ENCODE data around the gene PARVB.

Gene PARVB

DNA sequence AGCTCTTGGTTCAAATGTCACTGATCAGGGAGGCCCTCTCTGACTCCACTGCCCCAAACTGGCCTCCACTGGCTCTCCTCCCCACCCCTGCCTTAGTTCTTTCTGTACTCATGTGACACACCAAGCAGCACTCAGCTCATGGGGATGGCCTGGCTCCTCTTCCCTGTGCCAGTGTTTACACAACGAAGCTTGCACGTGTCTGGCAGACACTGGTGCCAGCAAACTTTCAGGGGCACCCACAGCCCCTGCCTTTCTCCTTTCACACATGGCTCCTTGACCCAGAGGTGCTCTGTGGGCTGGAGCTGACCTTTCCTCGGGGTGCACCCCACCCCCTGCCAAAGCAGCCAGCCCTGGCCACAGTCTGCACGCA, 119.0 kb downstream of the PARVB start:
- DNase-seq, result no peak

DNA sequence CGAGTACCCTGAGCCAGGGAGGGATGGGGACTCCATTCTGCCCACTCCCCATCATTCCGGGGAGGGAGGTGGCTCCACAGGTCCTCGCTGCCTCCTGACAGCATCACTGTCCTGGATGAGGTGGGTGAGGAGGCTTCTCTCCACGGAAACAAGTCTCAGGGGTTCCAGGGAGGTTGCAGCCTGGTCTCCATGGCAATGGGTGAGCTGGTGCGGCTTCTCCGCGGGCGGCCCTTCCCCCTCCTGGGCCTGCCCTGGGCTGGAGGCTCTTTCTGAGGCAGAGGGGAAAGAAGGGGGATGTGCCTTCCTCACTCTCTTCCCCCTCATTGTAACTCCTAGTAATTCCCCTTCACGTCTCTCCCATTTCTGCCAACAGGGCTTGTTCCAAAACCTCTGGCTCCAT, 119.5 kb downstream of the PARVB start:
- DNase-seq, result no peak

DNA sequence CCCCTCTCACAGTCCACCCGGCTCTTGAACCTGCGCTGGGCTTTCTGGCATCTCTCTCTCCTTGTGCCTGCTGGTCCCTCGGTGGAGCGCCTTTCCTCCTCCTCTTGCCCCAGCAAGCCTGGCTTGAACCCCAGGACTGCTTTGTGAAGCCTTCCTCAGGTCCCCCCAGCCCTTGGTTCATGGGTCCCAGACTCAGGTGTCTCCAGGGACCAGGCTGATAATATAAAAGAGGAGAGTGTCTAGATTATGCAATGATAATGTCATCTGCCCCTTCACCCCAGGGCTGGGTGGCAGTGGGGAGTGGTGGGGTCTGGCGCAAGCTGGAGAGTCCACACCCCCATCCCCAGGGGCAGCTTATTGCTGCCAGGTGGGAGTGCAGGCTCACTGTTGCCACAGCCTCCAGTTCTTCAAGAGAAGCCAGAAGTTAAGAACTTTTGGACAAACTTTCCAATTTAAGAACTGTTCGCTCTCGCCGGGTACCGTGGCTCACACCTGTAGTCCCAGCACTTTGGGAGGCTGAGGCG, 120.0 kb downstream of the PARVB start:
- DNase-seq, result no peak

DNA sequence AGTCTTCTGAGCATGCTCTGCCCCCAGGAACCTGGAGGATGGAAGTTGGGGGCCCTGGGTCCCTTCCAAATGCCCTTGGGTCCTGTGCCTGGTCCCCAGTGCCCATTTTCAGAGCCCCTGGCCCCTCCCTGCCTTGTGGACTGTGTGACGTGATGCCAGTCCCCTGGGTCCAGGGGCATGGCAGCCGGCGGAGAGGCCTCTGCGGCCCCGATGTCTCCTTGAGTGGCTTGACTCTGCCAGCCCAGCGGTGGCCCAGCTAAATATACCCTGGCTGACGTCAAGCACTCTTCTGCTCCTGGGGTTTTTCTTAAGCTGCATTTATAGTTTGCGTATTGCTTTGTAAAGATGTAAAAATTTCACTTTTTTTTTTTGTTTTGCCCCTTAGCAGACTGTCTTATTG, 121.4 kb downstream of the PARVB start:
- DNase-seq, result no peak

DNA sequence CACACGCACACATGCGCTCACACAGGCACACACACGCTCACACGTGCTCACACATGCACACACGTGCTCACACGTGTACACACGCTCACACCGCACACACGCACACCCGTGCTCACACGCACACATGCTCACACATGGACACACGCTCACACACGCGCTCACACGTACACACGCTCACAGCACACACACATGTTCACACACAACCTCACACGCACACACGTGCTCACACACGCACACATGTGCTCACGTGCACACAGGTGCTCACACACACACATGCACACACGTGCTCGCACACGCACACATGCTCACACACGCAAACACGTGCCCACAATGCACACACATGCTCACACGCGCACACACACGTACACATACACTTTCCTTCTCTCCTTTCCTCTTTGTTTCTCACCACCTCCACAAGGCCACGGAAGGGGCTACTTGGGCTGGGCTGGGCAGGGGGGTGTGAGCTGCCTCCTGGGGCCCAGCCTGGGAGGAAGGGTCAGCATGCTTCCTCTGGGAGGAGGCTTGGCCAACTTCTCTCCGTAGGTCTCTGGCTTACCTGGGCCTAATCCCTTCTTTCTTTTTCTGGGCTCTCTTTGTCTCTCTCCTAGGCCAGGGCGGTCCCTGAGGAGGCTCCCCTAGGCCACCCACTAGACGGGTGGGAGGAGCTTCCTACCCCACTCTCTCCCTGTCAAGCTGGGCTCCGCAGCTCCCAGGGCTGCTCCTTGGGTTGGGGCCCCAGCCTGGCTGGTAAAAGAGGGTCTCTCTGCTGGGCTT, 122.2 kb downstream of the PARVB start:
- no peak for DNase-seq

DNA sequence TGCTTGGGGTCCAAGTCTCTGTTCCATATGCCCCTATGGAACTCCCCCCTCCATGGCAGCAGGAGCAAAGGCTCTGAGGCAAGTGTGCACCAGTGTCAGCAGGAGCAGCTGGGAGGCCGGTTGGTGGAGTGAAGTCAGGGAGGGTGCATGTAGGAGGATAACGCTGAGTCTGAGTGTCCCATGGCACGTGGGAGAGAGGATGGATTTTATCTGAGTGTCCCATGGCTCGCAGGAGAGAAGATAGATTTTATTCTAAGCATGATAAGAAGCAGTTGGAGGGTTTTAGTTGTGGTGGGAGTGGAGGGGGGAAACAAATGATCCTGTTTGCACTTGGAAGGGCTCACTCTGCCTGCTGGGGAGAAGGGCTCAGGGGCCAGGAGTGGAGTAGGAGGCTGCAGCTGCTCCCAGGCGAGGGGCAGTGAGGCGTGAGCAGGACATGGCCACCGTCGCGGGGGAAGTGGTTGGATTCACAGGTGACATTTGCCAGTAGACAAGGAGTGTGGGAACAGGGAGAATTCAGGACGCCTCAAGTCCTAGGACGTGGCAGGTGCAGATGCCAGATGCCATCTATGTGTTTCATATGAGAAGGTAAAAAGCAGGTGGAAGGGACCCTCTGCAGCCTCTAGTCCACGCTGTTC, 123.0 kb downstream of the PARVB start:
- no peak for DNase-seq

DNA sequence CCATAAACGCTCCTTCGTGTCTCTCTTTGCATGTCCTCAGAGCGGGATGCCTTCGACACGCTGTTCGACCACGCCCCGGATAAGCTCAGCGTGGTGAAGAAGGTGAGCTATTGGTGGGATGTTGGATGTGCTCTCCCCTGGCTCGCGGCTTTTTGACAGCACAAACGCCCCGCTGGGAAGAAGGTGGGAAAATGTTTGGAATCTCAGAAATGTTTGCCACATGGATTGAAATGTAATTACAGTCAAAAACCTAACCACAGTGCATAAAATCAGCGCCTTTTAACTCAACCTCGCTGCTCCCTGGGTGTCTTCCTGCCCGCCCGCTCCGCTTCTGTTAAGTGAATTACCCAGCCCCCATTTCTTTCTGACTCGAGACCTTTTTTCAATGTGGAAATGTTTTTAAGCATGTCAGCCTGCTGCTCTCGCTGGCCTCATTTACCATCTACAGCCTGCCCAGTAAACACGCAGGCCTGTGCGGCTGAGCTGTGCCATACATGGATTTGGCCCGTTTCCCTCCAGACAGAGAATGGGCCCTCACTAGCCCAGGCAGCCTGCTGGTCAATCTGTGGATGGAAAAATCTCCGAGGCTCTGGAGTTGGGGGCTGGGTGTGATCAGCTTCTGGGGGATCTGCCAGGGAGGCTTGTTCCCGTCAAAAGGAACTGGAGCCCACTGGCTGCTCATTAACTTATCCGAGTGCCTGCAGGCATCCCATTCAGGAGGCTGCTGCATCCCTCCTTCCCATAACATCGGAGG, 123.9 kb downstream of the PARVB start:
- DNase-seq, result no peak

DNA sequence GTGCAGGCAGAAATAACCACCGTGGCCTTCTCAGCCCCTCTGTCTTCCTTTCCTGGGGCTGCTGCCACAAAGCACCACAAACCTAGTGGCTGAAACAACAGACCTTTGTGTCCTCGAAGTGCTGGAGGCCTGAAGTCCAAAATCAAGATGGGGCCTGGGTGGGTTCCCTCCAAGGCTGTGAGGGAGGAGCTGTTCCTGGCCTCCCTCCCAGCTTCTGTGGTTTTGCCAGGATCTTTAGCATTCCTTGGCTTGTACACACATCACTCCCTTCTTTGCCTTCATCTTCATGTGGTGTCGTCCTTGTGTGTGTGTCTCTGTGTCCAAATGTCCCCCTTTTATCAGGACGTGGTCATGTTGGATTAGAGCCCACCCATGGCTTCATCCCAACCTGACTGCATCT, 127.6 kb downstream of the PARVB start:
- DNase-seq, result no peak

DNA sequence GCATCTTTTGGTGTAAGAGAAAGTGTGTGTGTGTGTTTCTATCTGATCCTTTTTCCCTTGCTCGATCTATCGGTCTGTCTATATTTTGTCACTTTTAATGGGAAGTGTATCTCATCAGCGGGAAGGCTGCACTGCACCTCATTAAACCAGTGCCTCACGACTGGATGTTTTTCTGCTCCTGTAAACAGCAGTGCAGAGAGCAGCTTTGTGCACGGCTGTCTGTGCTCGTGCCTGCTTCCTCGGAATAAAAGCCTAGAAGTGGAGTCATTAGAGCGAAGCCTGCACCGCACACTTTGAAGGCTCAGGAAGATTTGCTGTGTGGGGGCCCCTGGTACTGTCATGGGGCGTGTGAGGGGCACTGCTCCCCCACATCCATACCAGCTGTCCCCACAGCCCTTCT, 129.6 kb downstream of the PARVB start:
- DNase-seq, result no peak

DNA sequence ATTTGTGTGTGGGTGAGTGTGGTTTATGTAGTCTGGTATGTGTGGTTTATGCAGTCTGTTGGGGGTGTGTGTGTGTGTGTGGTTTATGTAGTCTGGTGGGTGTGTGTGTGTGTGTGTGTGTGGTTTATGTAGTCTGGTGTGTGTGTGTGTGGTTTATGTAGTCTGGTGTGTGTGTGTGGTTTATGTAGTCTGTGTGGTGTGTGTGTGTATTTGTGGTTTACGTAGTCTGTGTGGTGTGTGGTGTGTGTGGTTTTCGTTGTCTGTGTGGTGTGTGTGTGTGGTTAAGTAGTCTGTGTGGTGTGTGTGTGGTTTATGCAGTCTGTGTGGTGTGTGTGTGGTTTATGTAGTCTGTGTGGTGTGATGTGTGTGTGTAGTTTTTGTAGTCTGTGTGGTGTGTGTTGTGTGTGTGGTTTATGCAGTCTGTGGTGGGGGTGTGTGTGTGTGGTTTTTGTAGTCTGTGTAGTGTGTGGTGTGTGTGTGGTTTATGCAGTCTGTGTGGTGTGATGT, 130.4 kb downstream of the PARVB start:
- DNase-seq, result no peak

DNA sequence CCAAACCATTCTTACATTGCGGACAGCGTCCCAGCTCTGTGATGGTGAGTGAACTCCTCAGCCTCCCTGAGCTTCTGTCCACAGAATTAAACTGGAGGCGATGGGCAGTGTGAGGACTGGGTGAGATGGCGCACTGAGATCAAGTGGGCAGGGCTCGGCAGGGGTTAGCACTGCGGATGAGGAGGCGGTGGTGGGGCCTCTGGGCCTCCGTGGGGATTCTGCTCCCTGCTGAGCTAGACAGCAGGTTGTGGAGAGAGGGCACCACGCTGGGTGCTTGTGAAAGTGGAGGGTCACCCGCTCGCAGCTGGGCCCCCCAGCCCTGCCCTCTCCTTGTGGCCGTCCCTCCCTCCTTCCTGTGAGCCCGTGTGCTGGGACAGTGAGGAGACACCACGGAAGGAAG, 131.0 kb downstream of the PARVB start:
- no peak for DNase-seq

DNA sequence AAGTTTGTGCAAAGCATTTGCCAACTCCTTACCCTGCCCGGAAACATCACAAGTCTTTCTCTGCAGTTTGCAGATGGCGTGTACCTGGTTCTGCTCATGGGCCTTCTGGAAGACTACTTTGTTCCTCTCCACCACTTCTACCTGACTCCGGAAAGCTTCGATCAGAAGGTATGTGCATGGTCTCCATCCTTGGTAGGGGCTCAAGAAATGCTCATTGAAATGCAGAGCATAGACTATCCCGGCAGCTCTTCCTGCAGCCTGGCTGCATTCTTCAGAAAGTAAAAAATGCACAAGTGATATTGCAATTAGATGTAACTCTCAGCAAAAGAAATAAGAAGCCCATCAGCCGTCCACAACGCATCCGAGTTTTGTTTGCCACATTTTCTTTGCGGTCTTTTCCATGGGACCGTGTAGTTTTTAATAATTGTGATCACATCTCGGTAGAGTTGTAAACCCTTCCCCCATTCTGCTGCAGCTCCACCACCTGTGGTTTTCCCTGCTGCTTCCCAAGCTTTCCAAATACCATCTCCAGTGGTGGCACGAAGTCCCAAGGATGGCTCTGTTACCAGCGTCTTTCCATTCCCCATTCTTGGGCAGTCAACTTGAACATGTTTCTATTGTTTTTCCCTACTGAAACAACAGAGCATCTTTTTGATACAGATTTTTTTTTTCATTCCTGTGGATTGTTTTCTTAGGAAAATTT, 134.0 kb downstream of the PARVB start:
- no peak for DNase-seq

DNA sequence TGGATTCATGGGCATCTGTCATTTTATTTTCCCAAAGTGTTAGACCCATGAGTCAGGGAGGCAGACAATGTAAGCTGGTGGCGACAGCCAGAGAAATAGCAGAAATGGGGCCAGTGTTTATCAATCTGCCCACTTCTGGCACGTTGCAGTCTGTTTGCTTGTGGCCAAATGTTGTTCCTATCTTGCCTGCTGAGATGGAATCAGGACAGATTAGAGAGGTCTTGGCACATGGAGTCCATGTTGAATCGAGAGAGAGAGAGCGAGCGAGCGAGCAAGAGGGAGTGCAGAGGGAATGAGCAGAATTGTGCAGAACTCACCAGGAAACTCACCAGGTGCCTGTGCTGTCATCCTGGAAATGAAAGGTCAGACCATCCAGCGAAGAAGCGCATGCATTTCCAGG, 134.7 kb downstream of the PARVB start:
- DNase-seq, result no peak

DNA sequence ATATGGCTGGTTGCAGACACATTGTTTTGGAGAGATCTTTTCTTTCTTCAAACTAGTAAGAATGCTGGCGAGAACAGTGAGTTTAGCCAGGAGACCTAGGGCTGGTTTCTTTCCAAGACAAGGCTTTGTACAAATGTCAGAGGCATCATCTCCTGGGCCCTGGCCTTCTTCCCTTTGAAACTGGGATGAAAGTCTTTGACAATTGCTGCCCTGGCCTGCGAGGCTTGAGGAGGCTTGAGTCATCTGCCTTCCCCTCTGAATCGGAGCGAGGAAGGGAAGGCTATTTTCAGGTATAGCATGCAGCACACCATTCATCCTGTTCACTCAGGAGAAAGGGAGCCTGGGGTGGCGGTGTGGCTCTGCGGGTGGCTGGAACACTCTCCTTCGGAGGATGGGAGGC, 135.1 kb downstream of the PARVB start:
- no peak for DNase-seq

DNA sequence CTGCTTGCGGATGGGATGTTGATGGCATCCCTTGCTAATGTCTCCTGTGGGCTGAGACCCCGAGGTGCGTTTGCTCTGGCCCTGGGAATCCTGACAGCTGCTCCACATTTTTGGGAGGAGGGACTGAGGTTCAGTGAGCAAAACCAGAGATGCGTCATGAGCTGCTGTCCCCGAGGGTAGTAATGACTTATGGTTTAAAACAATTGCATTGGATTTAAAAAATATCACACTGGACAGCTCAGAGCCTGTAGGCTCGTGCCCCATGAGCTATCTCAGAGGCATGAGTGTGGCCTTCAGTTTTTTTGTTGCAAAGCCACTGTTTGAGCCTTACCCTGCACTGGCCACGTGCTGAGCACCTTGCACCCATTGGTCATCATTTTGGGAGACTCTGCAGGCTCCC, 135.7 kb downstream of the PARVB start:
- no peak for DNase-seq

DNA sequence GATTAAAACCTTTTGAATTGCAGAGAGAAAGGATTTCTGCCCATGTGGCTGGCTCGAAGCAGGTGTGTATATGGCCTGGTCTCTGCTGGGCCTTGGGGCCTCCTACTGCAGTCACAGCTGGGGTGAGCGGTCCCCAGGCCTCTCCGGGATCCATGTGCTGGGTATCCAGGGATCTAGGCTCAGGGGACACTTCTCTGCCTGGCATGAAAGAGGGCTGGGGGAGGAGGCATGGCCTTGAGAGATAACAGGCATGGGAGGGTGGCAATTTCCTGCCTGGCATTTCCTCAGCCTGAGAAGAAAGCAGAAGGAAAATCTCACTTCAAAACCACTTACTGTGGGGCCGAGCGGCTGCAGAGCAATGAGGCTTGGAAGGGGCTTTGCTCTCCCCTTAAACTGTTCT, 136.3 kb downstream of the PARVB start:
- no peak for DNase-seq

DNA sequence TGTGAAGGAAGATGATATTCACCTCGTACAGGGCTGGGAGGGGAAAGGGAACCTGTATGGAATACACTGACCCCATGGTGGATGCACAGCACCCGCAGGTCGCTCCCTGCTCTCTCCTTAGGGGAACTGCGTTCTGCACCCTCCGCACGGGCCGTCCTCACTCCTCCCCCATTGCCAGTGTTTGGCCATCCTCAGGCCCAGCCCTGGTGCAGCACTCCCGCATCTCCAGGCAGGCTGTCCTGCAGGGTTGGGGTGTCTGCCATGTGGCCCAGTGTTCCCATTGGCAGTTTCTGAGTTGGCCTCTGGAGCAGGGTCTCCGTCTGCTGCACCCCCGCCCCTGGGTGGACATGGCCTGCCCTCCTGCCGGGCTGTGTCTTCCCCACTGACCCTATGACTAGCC, 137.6 kb downstream of the PARVB start:
- no peak for DNase-seq

DNA sequence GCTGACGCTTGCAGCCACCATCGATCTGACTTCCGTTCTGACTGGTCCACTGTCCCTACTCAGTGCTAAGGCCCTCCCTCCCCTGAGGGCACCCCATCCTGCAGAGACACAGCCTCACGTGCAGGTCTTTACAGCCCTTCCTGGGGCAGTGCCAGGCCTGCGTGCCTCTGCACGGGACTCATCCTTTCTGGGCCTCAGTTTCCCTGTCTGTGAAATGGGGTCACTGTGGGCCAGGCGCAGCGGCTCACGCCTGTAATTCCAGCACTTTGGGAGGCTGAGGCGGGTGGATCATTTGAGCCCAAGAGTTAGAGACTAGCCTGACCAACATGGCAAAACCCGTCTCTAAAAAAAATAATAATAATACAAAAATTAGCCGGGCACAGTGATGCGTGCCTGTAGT, 138.9 kb downstream of the PARVB start:
- DNase-seq, result no peak

DNA sequence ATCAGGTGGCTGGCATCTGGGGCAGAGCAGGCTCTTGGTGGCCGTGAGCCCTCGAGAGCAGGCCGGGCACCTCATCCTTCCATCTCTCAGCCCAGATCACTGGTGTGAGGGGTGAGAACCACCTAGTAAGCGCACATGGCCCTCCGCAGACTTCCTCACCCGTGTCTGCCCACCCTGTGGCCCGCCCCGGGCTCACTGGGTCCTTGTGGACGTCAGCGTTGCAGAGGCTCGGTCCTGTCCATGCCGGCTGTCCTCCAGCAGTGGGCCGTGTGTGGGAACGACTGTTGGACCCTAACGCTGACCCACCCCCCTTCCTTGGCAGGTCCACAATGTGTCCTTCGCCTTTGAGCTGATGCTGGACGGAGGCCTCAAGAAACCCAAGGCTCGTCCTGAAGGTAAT, 139.4 kb downstream of the PARVB start:
- no peak for DNase-seq

DNA sequence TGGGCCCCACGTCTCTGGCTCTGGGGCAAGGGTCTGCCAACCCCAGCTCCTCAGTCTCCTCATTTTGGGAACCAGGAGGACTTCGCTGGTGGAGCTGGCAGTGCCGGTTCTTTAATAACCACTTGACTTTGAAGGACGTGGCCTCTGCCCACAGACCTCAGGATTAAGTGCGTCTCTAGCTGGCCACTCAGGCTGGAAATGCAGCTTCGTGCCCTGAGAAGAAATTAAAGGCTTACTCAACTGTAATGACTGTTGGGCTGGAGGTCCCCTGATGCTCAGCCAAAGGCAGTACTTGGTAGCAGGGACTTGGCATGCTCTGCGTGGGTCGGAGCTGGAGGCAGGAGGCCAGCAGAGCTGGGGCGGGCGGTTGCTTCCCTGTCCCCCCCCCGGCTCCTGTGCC, 139.9 kb downstream of the PARVB start:
- DNase-seq, result no peak

DNA sequence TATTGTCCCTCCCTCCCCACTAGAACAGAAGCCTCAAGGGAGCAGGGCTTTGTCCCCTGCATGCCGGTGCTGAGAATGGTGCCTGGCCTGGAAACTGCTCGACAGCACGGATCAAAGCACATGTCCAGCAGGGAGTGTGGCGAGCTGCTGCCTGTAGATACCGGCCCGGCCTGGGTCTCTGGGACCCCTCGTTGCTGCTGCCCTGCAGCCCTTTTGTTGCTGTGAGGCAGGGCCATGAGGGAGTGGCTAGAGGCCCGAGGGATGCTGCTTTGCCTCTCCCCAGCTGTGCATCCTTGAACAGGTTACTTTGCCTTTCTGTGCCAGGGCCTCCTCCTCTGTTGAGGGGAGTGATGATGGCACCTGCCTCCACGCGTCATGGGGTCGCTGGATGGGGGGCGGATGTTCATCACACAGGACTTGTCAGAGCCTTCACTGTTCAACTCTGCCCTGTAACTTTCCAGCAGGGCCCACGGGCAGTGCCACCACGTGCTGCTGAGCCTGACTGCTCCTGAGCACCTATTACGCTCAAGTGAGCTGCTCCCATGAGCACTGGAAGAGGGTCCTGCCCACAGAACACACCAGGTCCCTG, 141.3 kb downstream of the PARVB start:
- DNase-seq, result no peak

DNA sequence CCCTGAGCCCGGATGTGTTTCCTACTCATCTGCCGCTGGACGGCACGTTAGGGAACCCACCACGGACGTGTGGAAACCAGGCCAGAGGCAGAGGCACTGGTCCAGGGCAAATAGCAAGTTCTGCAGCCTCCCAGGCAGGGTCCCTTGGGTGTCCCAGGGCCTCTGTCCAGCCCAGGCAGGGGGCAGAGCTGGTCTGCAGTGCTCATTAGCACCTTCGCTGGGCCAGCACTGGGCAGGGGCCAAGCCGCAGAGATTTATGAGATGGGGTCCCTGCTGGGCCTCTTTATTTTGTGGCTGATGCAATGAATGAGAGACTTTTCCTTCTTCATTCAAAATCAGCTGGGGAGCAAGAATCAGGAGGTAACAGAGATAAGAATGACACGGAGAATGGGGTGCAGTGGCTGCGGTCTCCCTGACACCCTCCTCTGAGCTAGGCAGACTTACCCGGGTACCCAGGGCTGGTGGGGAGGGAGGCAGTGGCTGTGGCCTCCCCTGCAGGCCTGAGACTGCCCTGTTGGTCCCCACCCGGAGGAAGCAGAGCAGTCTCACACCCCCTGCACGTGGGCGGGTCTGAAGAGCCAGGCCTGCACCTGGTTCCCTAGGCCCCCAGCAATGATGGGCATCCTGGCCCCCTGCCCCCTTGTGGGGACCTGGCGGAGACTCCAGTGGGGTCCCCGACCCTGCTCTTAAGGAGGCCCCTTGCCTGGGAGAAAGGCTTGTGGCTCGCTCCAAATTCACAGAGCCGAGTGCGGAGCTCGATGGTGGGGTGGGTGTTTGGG, 142.6 kb downstream of the PARVB start:
- no peak for DNase-seq
